Activated naive CD8-positive, alpha-beta T cell (primary cell): ENCODE data around the gene CLEC18C.
"Not testable (repeated sequence)": the region's sequence is repeated elsewhere in the genome, so short reads cannot be mapped to it uniquely, and the experiment has no call there.

Source experiments
- H3K27ac Mint-ChIP-seq: one replicate; pipeline ENCODE4 v1.8.0; 2021; ENCODE audit warnings: mixed read lengths
- H3K27me3 Mint-ChIP-seq: one replicate; pipeline ENCODE4 v1.8.0; 2021; ENCODE audit warnings: mixed read lengths
- H3K36me3 Mint-ChIP-seq: one replicate; pipeline ENCODE4 v1.8.0; 2021; ENCODE audit warnings: mixed read lengths
- H3K4me1 Mint-ChIP-seq: one replicate; pipeline ENCODE4 v1.8.0; 2021; ENCODE audit warnings: low read depth, mixed read lengths
- H3K4me3 Mint-ChIP-seq: one replicate; pipeline ENCODE4 v1.8.0; 2021; ENCODE audit warnings: mild to moderate bottlenecking, mixed read lengths
- H3K9me3 Mint-ChIP-seq: one replicate; pipeline ENCODE4 v1.8.0; 2021; ENCODE audit warnings: low read depth, mixed read lengths

Gene CLEC18C

DNA sequence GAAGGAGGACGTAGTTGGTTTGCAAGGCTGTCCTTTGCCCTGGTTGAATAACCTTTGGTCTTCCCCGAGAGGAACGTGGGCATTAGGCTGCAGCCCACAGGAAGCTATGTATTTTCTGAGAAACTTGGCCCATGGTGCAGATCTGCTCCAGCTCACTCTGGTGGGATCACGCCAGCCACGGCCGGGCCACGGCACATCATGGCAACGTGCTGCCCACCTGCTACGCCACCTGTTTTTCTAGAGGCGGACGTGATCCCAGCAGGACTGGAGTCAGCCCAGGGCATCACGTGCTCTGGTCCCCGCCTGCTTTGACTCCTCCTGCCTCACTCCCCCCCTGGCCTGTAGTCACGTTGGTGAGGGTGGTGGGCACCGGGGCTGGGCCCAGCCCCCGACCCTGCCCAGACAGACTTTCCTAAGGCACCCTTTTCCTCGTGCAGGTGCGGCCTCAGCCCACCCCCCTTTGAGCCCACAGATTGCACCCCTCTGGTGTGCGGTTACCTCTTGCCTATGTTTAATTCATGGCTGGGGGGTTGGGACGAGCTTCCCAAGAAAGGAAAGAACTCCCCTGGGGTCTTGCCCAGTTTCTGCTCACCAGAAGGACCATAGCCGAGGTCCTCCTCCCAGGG, at the start of gene CLEC18C:
TSS of gene CLEC18C (plus strand) at position 576 of the 626 bp plus-strand sequence. CDS start 492 bp downstream, outside the sequence.
- H3K4me1 Mint-ChIP-seq, H3K27me3 Mint-ChIP-seq, H3K4me3 Mint-ChIP-seq, H3K36me3 Mint-ChIP-seq, H3K27ac Mint-ChIP-seq, H3K9me3 Mint-ChIP-seq: not testable (repeated sequence)

DNA sequence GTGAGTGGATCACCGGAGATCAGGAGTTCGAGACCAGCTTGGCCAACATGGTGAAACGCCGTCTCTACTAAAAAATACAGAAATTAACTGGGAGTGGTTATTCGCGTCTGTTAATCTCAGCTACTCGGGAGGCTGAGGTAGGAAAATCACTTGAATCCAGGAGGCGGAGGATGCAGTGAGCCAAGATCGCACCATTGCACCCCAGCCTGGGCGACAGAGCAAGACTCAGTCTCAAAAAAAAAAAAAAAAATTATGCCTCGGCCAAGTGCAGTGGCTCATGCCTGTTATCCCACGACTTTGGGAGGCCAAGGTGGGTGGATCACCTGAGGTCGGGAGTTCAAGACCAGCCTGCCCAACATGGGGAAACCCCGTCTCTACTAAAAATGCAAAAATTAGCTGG, 49.8 kb upstream of the CLEC18C start:
- H3K4me1 Mint-ChIP-seq, H3K27me3 Mint-ChIP-seq, H3K4me3 Mint-ChIP-seq, H3K27ac Mint-ChIP-seq, H3K9me3 Mint-ChIP-seq, H3K36me3 Mint-ChIP-seq: not testable (repeated sequence)

DNA sequence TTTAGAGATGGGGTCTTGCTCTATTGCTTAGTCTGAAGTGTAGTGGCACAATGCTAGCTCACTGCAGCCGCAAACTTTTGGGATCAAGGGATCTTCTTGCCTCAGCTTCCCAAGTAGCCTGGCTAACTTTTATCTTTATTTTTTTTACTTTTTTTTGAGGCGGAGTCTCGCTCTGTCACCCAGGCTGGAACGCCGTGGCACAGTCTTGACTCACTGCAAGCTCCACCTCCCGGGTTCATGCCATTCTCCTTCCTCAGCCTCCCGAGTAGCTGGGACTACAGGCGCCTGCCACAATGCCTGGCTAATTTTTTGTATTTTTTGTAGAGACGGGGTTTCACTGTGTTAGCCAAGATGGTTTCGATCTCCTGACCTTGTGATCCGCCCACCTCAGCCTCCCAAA, 47.4 kb upstream of the CLEC18C start:
- not testable (repeated sequence) for H3K9me3 Mint-ChIP-seq, H3K27ac Mint-ChIP-seq, H3K4me1 Mint-ChIP-seq, H3K27me3 Mint-ChIP-seq, H3K4me3 Mint-ChIP-seq
- peaks cover 11% of the 10 kb centered on the region for H3K36me3 Mint-ChIP-seq

DNA sequence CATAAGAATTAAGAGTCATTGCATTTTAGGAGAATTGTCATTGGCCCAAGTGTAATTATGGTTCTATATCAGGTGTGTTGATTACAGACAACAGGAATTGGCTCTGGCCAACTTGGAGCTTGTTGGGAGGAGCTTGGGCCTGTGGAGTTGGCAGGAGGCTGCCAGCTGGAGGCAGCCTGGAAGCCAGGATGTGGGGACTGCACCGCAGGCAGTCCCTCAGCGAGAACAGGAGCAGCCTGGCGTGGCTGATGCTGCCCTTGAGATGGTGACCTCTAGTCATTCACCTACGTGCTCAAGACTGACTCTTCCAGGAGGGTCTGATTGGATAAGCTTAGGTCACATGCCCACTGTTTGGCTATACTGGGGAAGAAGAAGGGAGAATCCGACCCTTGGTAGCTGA, 45.9 kb upstream of the CLEC18C start:
- not testable (repeated sequence) for H3K27ac Mint-ChIP-seq, H3K9me3 Mint-ChIP-seq, H3K27me3 Mint-ChIP-seq, H3K36me3 Mint-ChIP-seq, H3K4me1 Mint-ChIP-seq, H3K4me3 Mint-ChIP-seq

DNA sequence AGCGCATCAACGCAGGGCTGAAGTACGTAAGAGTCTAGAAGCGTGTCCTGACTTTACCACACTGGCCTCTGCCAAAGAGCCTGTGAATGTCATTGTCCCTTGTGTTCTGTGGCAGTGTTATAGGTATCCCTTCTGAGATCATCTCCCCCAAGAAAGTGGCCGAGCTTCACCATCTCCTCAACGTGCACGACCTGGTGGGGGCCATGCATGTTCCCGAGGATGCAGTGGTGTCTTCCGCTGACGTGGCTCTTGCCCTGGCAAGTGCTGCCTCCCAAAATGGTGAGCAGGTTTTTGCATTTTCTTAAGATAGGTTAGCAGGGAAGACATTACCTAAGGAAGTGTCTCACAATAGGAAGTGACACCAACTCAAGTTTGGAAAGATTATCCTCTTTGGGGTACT, 44.7 kb upstream of the CLEC18C start:
- not testable (repeated sequence) for H3K4me1 Mint-ChIP-seq

DNA sequence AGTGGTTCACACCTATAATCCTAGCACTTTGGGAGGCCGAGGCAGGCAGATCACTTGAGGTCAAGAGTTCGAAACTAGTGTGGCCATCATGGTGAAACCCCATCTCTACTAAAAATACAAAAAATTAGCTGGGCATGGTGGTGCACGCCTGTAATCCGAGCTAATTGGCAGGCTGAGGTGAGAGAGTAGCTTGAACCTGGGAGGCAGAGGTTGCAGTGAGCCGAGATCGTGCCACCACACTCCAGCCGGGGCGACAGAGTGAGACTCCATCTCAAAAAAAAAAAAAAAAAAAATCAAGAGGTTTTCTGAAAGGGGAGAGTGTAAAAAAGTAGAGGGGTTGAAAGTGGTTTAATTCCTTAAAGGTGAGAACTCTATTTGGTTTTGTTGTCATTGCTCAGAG, 37.8 kb upstream of the CLEC18C start:
- H3K27ac Mint-ChIP-seq, H3K4me1 Mint-ChIP-seq, H3K36me3 Mint-ChIP-seq, H3K9me3 Mint-ChIP-seq, H3K27me3 Mint-ChIP-seq, H3K4me3 Mint-ChIP-seq: not testable (repeated sequence)

More for the DNA sequence above, 44.7 kb upstream of the CLEC18C start:
- H3K4me3 Mint-ChIP-seq, H3K9me3 Mint-ChIP-seq, H3K27me3 Mint-ChIP-seq, H3K36me3 Mint-ChIP-seq, H3K27ac Mint-ChIP-seq: not testable (repeated sequence)

DNA sequence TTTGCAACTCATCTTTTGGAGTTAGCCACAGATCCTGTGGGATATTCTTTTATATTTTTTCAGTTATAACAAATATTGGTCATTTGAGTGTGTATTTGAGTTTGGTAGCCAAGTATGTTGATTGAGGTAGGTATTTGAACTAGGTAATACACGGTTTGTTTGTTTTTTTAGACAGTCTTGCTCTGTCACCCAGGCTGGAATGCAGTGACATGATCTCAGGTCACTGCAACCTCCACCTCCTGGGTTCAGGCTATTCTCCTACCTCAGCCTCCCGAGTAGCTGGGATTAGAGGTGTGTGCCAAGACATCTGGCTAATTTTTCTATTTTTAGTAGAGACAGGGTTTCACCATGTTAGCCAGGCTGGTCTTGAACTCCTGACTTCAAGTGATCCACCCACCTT, 37.0 kb upstream of the CLEC18C start:
- not testable (repeated sequence) for H3K27me3 Mint-ChIP-seq, H3K9me3 Mint-ChIP-seq, H3K36me3 Mint-ChIP-seq, H3K27ac Mint-ChIP-seq, H3K4me1 Mint-ChIP-seq, H3K4me3 Mint-ChIP-seq

DNA sequence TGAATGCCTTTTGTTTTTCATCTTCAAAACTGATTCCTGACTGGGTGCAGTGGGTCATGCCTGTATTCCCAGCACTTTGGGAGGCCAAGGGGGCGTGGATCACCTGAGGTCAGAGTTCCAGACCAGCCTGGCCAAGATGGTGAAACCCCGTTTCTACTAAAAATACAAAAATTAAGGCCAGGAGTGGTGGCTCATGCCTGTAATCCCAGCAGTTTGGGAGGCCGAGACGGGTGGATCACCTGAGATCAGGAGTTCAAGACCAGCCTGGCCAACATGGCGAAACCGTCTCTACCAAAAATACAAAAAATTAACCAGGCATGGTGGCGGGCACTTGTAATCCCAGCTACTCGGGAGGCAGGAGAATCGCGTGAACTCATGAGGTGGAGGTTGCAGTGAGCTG, 30.8 kb upstream of the CLEC18C start:
- H3K27ac Mint-ChIP-seq, H3K4me3 Mint-ChIP-seq, H3K36me3 Mint-ChIP-seq, H3K9me3 Mint-ChIP-seq, H3K27me3 Mint-ChIP-seq, H3K4me1 Mint-ChIP-seq: not testable (repeated sequence)

DNA sequence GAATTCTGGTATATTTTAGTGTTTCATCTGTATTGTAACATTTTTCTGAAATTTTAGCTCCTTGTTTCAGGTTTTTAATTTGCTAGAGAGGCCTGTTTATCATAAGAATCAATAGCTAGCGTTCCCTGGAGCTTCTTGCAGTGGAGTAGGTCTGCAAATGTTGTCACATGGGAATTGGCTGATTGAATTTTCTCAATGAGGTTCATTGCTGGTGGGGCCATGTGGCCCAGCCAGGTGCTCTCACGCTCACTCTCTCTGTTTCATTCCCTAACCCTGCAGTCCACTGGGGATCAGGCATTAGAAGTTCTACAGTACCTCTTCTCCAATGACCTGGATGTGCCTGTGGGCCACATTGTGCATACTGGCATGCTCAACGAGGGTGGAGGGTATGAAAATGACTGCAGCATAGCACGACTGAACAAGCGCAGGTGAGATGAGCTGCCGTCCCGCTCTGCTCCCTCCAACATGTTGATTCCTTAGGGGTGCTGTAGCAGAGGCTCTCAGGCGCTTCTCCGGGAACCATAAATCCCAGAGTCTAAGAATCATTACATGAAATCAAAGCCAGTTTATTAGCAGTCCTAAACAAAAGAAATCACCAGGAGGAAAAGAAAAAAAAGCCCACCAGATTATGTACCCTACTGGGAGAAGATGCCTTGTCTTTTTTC, 30.2 kb upstream of the CLEC18C start:
- H3K36me3 Mint-ChIP-seq, H3K4me3 Mint-ChIP-seq, H3K4me1 Mint-ChIP-seq, H3K27ac Mint-ChIP-seq, H3K27me3 Mint-ChIP-seq, H3K9me3 Mint-ChIP-seq: not testable (repeated sequence)

DNA sequence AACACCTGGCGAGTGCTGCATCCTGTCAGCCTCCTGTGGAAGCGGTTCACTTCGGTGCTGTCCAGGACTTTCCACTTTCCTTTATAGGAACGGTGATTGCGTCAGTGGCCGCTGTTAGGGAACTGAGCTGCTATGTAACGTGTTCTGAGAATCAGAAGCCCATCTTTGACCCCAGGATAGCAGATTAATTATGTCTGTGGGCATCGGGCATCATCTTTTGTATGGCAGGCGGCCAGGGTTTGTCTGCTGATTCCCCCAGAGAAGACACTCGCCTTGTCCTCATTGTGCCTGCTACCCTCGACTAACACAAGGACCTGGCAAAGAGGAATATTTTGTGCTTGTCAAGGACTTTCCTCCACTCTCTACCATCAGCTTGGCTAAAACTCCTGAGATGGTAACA, 25.7 kb upstream of the CLEC18C start:
- H3K36me3 Mint-ChIP-seq, H3K4me1 Mint-ChIP-seq, H3K27ac Mint-ChIP-seq, H3K27me3 Mint-ChIP-seq, H3K4me3 Mint-ChIP-seq, H3K9me3 Mint-ChIP-seq: not testable (repeated sequence)

DNA sequence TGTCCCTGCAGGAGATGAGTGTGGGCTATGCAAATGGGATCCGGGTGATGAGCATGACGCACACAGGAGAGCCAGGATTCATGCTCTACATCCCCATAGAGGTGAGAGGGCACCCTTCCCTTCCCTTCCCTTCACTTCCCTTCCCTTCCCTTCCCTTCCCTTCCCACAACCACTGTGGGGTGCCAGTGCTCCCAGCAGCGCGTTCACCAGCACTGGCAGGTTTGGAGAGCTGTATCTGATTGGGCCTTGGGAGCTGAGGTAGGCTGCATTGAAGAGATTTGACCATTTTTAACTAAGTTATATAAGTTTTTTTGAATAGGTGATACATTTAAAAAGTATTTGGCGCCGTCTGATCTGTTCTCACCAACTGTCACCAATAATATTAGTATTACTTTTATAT, 25.1 kb upstream of the CLEC18C start:
- not testable (repeated sequence) for H3K27me3 Mint-ChIP-seq, H3K4me1 Mint-ChIP-seq, H3K27ac Mint-ChIP-seq, H3K4me3 Mint-ChIP-seq, H3K36me3 Mint-ChIP-seq, H3K9me3 Mint-ChIP-seq

DNA sequence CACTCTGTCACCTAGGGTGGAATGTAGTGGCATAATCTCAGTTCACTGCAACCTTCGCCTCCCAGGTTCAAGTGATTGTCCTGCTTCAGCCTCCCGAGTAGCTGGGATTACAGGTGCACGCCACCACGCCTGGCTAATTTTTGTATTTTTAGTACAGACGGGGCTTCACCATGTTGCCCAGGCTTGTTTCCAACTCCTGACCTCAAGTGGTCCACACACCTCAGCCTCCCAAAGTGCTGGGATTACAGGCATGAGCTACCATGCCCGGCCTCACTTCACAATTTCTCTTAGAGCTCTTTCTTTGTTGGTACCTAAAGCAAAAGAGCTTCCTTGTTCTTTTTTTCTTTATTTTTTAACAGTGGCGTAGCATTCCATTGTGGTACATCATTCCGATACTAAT, 24.3 kb upstream of the CLEC18C start:
- not testable (repeated sequence) for H3K27ac Mint-ChIP-seq, H3K36me3 Mint-ChIP-seq, H3K4me1 Mint-ChIP-seq, H3K27me3 Mint-ChIP-seq, H3K4me3 Mint-ChIP-seq, H3K9me3 Mint-ChIP-seq

DNA sequence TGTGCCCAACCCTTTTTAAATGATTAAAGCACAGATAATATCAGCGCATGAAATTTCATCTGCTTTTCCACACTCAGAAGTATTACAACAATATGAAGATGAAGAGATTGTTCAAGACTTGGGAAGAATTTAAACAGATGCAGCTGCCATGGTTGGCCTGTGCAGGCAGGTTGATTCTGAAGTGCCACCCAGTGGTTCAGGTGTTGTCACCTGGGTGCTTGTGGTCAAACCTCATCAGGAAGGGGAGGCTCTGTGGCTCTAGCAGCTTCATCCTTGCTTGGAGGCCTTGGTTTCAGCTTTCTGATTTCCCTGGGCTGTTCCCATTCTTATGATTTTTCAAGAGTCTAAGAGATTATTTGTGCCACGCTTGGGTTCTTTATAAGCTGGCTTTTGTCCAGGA, 22.2 kb upstream of the CLEC18C start:
- Mint-ChIP-seq H3K9me3 (no peaks in the 10 kb centered on the region), H3K27ac (no peak overlapping the region), H3K4me1 (no peaks in the 10 kb centered on the region), H3K4me3 (no peak overlapping the region), H3K36me3 (peaks cover 7% of the 10 kb centered on the region), H3K27me3 (no peaks in the 10 kb centered on the region)

DNA sequence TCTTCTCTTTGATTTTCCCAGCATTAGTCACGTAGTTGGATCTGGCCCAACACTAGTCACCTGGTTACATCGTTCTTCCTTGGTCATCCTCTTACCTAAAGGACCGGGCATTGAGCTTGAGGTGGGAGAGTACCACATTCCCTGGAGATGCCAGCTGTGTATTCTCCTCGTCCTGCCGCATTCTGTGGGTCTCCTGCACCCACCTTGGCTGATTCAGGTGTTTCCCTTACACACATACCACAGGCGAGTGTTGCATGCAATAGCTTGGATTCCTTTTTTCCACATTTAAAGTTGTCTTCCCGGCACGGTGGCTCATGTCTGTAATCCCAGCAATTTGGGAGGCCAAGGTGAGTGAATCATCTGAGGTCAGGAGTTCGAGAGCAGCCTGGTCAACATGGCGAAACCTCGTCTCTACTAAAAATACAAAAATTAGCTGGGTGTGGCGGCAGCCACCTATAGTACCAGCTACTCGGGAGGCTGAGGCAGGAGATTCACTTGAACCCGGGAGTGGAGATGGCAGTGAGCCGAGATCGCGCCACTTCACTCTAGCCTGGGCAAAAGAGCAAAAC, 21.6 kb upstream of the CLEC18C start:
- peaks cover 7% of the 10 kb centered on the region for H3K36me3 Mint-ChIP-seq
- H3K27ac Mint-ChIP-seq: no peak overlapping the region
- no peak overlapping the region for H3K4me3 Mint-ChIP-seq
- no peaks in the 10 kb centered on the region for H3K4me1 Mint-ChIP-seq
- no peaks in the 10 kb centered on the region for H3K9me3 Mint-ChIP-seq
- no peaks in the 10 kb centered on the region for H3K27me3 Mint-ChIP-seq

DNA sequence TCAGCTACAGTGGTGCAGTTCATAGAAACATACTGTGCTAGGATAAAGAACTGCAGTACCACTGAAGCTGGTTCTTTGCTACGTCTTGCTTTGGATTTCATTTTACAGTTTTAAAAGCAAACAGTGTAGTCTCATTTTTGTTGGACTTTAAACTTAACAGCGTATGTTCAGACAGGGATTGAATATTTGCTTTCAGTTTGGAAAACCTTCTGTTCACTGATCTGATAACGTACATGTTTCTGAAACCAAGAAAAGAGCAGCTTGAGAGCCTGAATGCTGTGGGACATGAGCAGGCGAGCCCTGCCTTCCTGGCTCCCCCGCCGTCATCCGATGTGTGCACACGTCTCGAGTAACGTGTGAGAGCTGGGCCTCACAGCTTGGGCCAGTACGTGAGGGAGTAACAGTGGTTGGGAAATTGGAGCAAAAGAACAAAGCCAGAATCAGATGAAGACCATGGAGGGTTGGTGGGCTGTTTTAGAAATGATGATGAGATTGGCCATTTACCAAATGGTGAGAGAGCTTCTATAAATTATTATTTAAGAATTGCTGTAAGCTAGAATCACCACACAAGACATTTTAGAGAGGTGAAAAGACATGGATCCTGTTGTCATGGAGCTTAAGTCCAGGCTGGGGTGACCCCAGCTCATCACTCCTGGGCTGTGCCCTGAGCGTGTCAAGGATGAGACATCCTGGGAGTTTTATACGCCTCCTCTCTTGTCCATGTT, 20.8 kb upstream of the CLEC18C start:
- Mint-ChIP-seq H3K4me1 (no peaks in the 10 kb centered on the region), H3K27me3 (no peaks in the 10 kb centered on the region), H3K36me3 (peaks cover 7% of the 10 kb centered on the region), H3K27ac (no peak overlapping the region), H3K9me3 (no peaks in the 10 kb centered on the region), H3K4me3 (no peak overlapping the region)

DNA sequence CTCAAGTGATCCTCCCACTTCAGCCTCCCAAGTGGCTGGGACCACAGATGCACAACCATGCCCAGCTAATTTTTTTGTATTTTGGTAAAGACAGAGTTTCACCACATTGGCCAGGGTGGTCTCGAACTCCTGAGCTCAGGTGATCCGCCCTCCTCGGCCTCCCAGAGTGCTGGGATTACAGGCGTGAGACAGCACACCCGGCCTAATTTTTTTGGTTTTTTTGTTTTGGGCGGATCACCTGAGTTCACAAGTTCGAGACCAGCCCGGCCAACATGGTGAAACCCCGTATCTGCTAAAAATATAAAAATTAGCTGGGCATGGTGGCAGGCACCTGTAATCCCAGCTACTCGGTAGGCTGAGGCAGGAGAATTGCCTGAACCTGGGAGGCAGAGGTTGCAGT, 18.9 kb upstream of the CLEC18C start:
- H3K36me3 Mint-ChIP-seq, H3K9me3 Mint-ChIP-seq, H3K27ac Mint-ChIP-seq, H3K27me3 Mint-ChIP-seq, H3K4me1 Mint-ChIP-seq, H3K4me3 Mint-ChIP-seq: not testable (repeated sequence)
